Transverse colon (tissue), 4 donors: Measurements from ENCODE around the gene DOHH. TPM values are rescaled to one million over a fixed set of nuclear protein-coding genes. Genes with fewer than 3 reads are reported as not detected.

Source experiments
- DNase-seq: peaks from one replicate; pipeline ENCODE4 v3.0.0-alpha.2; 2019
- H3K27ac ChIP-seq, 4 donors: fragments of 200-600 bp; sonication (generic); 2 replicates each; pipeline ENCODE4 v1.5.1; 2016 to 2018; ENCODE audit warnings: inconsistent platforms in 4 of 4
- H3K27me3 ChIP-seq: fragments of 200-600 bp; sonication (generic); 2 replicates; pipeline ENCODE4 v1.5.1; 2017; ENCODE audit warnings: inconsistent platforms
- H3K36me3 ChIP-seq, 4 donors: fragments of 200-600 bp; sonication (generic); 2 replicates each; pipeline ENCODE4 v1.5.1; 2017 to 2019; ENCODE audit warnings: inconsistent platforms in 4 of 4
- H3K4me1 ChIP-seq, 4 donors: fragments of 200-600 bp; sonication (generic); 2 replicates each; pipeline ENCODE4 v1.5.1; 2017 to 2020; ENCODE audit warnings: inconsistent platforms in 4 of 4
- H3K4me3 ChIP-seq, 4 donors: fragments of 200-600 bp; sonication (generic); 1 replicate in 1 of 4; 2 replicates in 3 of 4; pipeline versions ENCODE4 v1.5.1 to v1.6.1; 2017 to 2019; ENCODE audit warnings: inconsistent platforms in 4 of 4
- H3K9me3 ChIP-seq, 2 donors: fragments of 200-600 bp; sonication (generic); 2 replicates each; pipeline ENCODE4 v1.5.1; 2017 to 2019; ENCODE audit warnings: inconsistent platforms in 2 of 2
- EP300 ChIP-seq: sonication (generic); formaldehyde crosslinking; IDR thresholded peaks from one replicate; pipeline ENCODE4 v1.6.1; 2017; ENCODE audit warnings: antibody characterized with exemption, low read depth
- POLR2A ChIP-seq: fragments of 450-650 bp; IDR thresholded peaks from one replicate; pipeline ENCODE4 v1.6.1; 2016; ENCODE audit warnings: antibody characterized with exemption, mild to moderate bottlenecking, moderate library complexity
- POLR2AphosphoS5 ChIP-seq, 3 donors: sonication (generic); formaldehyde crosslinking; IDR thresholded peaks; one replicate each; pipeline ENCODE4 v1.6.1; 2016; ENCODE audit warnings: antibody characterized with exemption in 3 of 3
- WGBS, 2 donors: methylation state at CpG; one replicate each; pipeline ENCODE4 v1.1.5; 2018; ENCODE audit warnings: low coverage in 1 of 2; 5-methylcytosine and 5-hydroxymethylcytosine counted together
- in situ Hi-C, 4 donors: fragments of 200-750 bp; cut with MboI; loops; one replicate each; pipeline versions ENCODE4 v1.15.0 to v1.15.1; 2017; ENCODE audit warnings: low sequenced_read_pairs in 3 of 4, low pct_ligation_motif_present in 1 of 4, low pct_unique_long_range_greater_than_20kb in 1 of 4
- intact Hi-C: fragments of 100-400 bp; cut with DNase I; formaldehyde crosslinking; loops from one replicate; pipeline ENCODE4 v1.15.1; 2023; ENCODE audit warnings: low total_unique reads
- total RNA-seq, 4 donors: library from RNA; depleted of rRNA; stranded (reverse); fragments of >200 nt; gene quantifications; one replicate each; pipeline ENCODE4 v1.1.0, GENCODE V29; 2016
- TF ChIP-seq, protein P1 (sequence below), 5 experiments: fragments of 200-600 bp in 3 of 5; fragments of 450-650 bp in 2 of 5; sonication (generic) in 3 of 5; IDR thresholded peaks; 1 replicate in 2 of 5; 2 replicates in 3 of 5; pipeline ENCODE4 v1.5.1; 2016 to 2017; ENCODE audit warnings: antibody characterized with exemption in 5 of 5, inconsistent platforms in 3 of 5, mild to moderate bottlenecking in 2 of 5, moderate library complexity in 1 of 5

DOHH gene
- total RNA-seq, 4 donors from 2014 or later = 7.2 to 13.5 (median 10.8) TPM

DNA sequence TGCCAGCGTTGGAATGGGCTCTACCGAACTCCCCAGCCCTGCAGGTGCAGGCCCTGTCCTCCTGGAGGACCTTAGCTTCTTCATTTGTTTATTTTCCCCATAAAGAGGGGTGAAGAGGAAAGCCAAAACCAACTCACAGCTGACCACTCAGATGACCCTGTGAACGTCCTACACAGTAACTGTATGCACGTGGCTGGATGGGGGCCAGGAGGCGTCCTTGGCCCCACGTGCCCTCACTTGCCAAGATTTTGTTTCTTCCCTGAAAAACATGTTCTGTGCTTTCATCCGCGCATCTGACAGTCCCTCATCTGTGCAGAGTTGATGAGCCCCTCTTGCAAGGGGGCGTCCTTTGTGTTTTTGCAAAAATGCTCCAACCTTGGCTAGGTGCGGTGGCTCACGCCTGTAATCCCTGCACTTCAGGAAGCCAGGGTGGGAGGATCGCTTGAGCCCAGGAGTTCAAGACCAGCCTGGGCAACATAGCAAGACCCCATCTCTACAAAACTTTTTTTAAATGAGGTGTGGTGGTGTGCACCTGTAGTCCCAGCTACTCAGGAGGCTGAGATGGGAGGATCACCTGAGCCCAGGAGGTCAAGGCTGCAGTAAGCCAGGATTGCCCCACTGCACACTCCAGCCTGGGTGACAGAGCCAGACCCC lies 33.2 kb upstream of the DOHH start:
- H3K9me3 ChIP-seq = no peaks in the 10 kb centered on the region
- peaks cover 0 to 37% (median 14%) of the 10 kb centered on the region in 4 donors for H3K36me3 ChIP-seq
- H3K4me1 ChIP-seq = no peaks in the 10 kb centered on the region
- TF ChIP-seq EP300 (no peak), POLR2AphosphoS5 (IDR thresholded peaks at IDR 0.05) (no peak), POLR2A (no peak)
- TF ChIP-seq, protein P1, sequence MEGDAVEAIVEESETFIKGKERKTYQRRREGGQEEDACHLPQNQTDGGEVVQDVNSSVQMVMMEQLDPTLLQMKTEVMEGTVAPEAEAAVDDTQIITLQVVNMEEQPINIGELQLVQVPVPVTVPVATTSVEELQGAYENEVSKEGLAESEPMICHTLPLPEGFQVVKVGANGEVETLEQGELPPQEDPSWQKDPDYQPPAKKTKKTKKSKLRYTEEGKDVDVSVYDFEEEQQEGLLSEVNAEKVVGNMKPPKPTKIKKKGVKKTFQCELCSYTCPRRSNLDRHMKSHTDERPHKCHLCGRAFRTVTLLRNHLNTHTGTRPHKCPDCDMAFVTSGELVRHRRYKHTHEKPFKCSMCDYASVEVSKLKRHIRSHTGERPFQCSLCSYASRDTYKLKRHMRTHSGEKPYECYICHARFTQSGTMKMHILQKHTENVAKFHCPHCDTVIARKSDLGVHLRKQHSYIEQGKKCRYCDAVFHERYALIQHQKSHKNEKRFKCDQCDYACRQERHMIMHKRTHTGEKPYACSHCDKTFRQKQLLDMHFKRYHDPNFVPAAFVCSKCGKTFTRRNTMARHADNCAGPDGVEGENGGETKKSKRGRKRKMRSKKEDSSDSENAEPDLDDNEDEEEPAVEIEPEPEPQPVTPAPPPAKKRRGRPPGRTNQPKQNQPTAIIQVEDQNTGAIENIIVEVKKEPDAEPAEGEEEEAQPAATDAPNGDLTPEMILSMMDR (IDR thresholded peaks at IDR 0.05) = no peak
- DNase-seq = no peak
- intact Hi-C loops = no loop called here
- H3K4me3 ChIP-seq = no peak overlapping the region
- WGBS, 2 donors = 89% methylated on average over 12 of the region's 12 CpGs; no CpG with 5 or more reads in 1 of the 2 donors
- H3K27ac ChIP-seq = no peak overlapping the region
- in situ Hi-C loops = no loop called here
- no peaks in the 10 kb centered on the region for H3K27me3 ChIP-seq

DNA sequence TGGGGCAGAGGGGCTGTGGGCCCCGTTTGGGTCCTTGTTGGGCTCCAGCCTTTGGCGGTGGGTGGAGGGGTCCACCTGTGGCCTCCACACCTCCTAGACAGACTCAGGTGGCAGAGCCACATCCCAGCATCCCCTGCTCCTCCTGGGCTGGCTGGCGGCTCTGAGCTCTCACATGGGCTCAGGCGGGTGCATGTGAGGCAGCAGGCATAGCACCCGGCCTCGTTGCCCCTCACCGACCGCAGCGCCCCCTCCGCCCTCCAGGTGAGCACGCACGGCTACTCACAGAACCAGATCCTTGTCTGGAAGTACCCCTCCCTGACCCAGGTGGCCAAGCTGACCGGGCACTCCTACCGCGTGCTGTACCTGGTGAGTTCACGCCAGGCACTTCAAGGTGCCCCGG lies 32.6 kb upstream of the DOHH start:
- no peaks in the 10 kb centered on the region for H3K4me1 ChIP-seq

DNA sequence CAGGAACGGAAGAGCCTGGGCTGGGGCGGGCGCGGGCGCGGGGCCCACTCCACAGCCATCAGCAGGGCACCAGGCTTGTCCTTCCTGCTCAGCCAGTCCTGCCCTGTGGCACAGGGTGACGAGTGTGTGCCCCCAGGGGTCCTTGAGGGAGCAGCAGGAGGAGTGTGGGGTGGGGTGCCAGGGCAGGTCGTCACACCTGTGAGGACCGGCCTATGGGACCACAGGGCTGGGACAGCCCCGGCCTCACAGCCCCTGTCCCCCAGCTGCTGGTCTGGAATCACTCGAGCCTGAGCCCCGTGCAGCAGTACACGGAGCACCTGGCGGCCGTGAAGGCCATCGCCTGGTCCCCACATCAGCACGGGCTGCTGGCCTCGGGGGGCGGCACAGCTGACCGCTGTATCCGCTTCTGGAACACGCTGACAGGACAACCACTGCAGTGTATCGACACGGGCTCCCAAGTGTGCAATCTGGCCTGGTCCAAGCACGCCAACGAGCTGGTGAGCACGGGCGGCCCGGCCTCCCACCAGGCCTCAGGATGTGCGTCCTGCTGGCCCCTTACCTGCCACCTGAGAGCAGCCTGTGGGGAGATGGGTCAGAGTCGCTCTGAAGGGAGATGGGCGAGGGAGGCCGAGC lies 31.8 kb upstream of the DOHH start:
- in situ Hi-C loops (no loop called here), intact Hi-C loops (no loop called here)
- 96% methylated on average over 29 of the region's 33 CpGs; no CpG with 5 or more reads in 1 of the 2 donors for WGBS, 2 donors
- no peaks in the 10 kb centered on the region for H3K27me3 ChIP-seq
- no peak for DNase-seq
- H3K36me3 ChIP-seq = peaks cover 0 to 43% (median 15%) of the 10 kb centered on the region in 4 donors
- H3K9me3 ChIP-seq = no peaks in the 10 kb centered on the region
- H3K27ac ChIP-seq = no peak overlapping the region
- no peaks in the 10 kb centered on the region for H3K4me1 ChIP-seq
- no peak for TF ChIP-seq POLR2A
- TF ChIP-seq, protein P1 (IDR thresholded peaks at IDR 0.05) = no peak
- TF ChIP-seq POLR2AphosphoS5 (IDR thresholded peaks at IDR 0.05) = no peak
- TF ChIP-seq EP300 = no peak
- no peak overlapping the region for H3K4me3 ChIP-seq

More for the DNA sequence above, 32.6 kb upstream of the DOHH start:
- TF ChIP-seq, protein P1 (IDR thresholded peaks at IDR 0.05) = no peak
- TF ChIP-seq EP300 = no peak
- no peak for TF ChIP-seq POLR2AphosphoS5 (IDR thresholded peaks at IDR 0.05)
- TF ChIP-seq POLR2A = no peak
- H3K36me3 ChIP-seq = peaks cover 0 to 37% (median 14%) of the 10 kb centered on the region in 4 donors
- in situ Hi-C loops = no loop called here
- H3K27me3 ChIP-seq = no peaks in the 10 kb centered on the region
- H3K9me3 ChIP-seq = no peaks in the 10 kb centered on the region
- no peak for DNase-seq
- 93% methylated on average over 17 of the region's 17 CpGs; no CpG with 5 or more reads in 1 of the 2 donors for WGBS, 2 donors
- intact Hi-C loops = no loop called here
- no peak overlapping the region for H3K4me3 ChIP-seq
- H3K27ac ChIP-seq = no peak overlapping the region

DNA sequence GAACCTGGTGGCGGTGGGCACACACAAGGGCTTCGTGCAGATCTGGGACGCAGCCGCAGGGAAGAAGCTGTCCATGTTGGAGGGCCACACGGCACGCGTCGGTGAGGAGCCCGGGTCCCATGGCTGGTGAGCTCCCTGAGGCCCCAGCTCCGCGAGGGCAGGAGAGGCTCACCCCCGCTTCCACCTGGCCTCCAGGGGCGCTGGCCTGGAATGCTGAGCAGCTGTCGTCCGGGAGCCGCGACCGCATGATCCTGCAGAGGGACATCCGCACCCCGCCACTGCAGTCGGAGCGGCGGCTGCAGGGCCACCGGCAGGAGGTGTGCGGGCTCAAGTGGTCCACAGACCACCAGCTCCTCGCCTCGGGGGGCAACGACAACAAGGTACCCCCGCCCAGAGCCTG lies 31.2 kb upstream of the DOHH start:
- peaks cover 0 to 49% (median 17%) of the 10 kb centered on the region in 4 donors for H3K36me3 ChIP-seq
- in situ Hi-C loops (no loop called here), intact Hi-C loops (no loop called here)
- no peak overlapping the region for H3K4me3 ChIP-seq
- no peak overlapping the region for H3K27ac ChIP-seq
- DNase-seq = no peak
- WGBS, 2 donors = 96% methylated on average over 29 of the region's 29 CpGs; no CpG with 5 or more reads in 1 of the 2 donors
- no peaks in the 10 kb centered on the region for H3K4me1 ChIP-seq
- no peaks in the 10 kb centered on the region for H3K27me3 ChIP-seq
- no peaks in the 10 kb centered on the region for H3K9me3 ChIP-seq
- TF ChIP-seq, protein P1 (IDR thresholded peaks at IDR 0.05) = no peak
- TF ChIP-seq POLR2A (no peak), POLR2AphosphoS5 (IDR thresholded peaks at IDR 0.05) (no peak), EP300 (no peak)
